Peyer's patch (tissue), 4 donors: ENCODE results near the gene TGFB1I1. TPM values are rescaled to one million over a fixed set of nuclear protein-coding genes. Genes with fewer than 3 reads are reported as not detected.

Experiments used
- DNase-seq, 3 donors: peaks; one replicate each; pipeline ENCODE4 v3.0.0-alpha.2; 2017 to 2019
- H3K27ac ChIP-seq, 4 donors: fragments of 200-600 bp; sonication (generic); one replicate each; pipeline ENCODE4 v1.5.1; 2016 to 2019
- H3K27me3 ChIP-seq, 2 donors: fragments of 200-600 bp; sonication (generic); one replicate each; pipeline ENCODE4 v1.5.1; 2019
- H3K36me3 ChIP-seq, 3 donors: fragments of 200-600 bp; sonication (generic); one replicate each; pipeline ENCODE4 v1.5.1; 2016 to 2019
- H3K4me1 ChIP-seq, 4 donors: fragments of 200-600 bp; sonication (generic); one replicate each; pipeline ENCODE4 v1.5.1; 2016 to 2019
- H3K4me3 ChIP-seq, 4 donors: fragments of 200-600 bp; sonication (generic); 1 replicate in 3 of 4; 2 replicates in 1 of 4; pipeline ENCODE4 v1.5.1; 2016 to 2019; ENCODE audit warnings: mild to moderate bottlenecking in 1 of 4
- H3K9me3 ChIP-seq, 4 donors: fragments of 200-600 bp; sonication (generic); one replicate each; pipeline ENCODE4 v1.5.1; 2016 to 2019; ENCODE audit warnings: mild to moderate bottlenecking in 1 of 4
- CTCF ChIP-seq, 6 experiments: fragments of 450-650 bp in 4 of 6; fragments of 200-600 bp in 2 of 6; sonication (generic) in 1 of 6; IDR thresholded peaks; one replicate each; pipeline ENCODE4 v1.5.1; 2017 to 2019; ENCODE audit warnings: antibody characterized with exemption in 6 of 6, mild to moderate bottlenecking in 3 of 6, moderate library complexity in 1 of 6
- POLR2A ChIP-seq, 2 donors: fragments of 450-650 bp; IDR thresholded peaks; one replicate each; pipeline ENCODE4 v1.5.1; 2017; ENCODE audit warnings: antibody characterized with exemption in 2 of 2, mild to moderate bottlenecking in 2 of 2, moderate library complexity in 2 of 2
- total RNA-seq, 4 donors: library from RNA; depleted of rRNA; stranded (reverse); fragments of >200 nt; gene quantifications; one replicate each; pipeline ENCODE4 v1.1.0, GENCODE V29; 2016

The TGFB1I1 gene
- total RNA-seq, 4 donors from 2014 or later: 6.0 to 45.4 (median 18.2) TPM

- H3K27me3 ChIP-seq: no peaks in the 10 kb centered on the region
- no peaks in the 10 kb centered on the region for H3K4me1 ChIP-seq
- no peaks in the 10 kb centered on the region for H3K36me3 ChIP-seq
- H3K9me3 ChIP-seq: no peaks in the 10 kb centered on the region
- no peak overlapping the region for H3K27ac ChIP-seq
- H3K4me3 ChIP-seq: no peak overlapping the region
- DNase-seq: no peak
- TF ChIP-seq CTCF (IDR thresholded peaks at IDR 0.05) (no peak), POLR2A (IDR thresholded peaks at IDR 0.05) (no peak)
Measured at GRCh38 chr16:31525113-31525512, 53.2 kb downstream of the TGFB1I1 start.

Other genes with a start within 250 kb of the TGFB1I1 start
- 10 to 100 TPM in 1 of 4 donors, 1 to 10 TPM in 2, under 1 TPM in 1; 0.35 to 14.9 (median 7.2) TPM for gene ITGAM, start 212.2 kb upstream of the TGFB1I1 start, total RNA-seq
- 10 to 100 TPM in 1 of 4 donors, 1 to 10 TPM in 1, under 1 TPM in 1, not detected in 1; 0.70 to 18.2 (median 2.5) TPM for gene ITGAX, start 117.0 kb upstream of the TGFB1I1 start, total RNA-seq
- under 1 TPM in 1 of 4 donors, not detected in 3; 0.83 TPM for gene ITGAD, start 78.8 kb upstream of the TGFB1I1 start, total RNA-seq
- not detected for gene COX6A2, start 43.8 kb upstream of the TGFB1I1 start, total RNA-seq
- 1 to 10 TPM in 1 of 4 donors, under 1 TPM in 1, not detected in 2; 0.47 to 1.3 TPM for gene ZNF843, start 29.4 kb upstream of the TGFB1I1 start, total RNA-seq
- gene ARMC5, start 12.7 kb upstream of the TGFB1I1 start, total RNA-seq: 10 to 100 TPM; 12.4 to 20.4 (median 17.6) TPM
- 1 to 10 TPM in 2 of 4 donors, under 1 TPM in 1, not detected in 1; 0.94 to 5.4 (median 2.4) TPM for gene SLC5A2, start 11.0 kb downstream of the TGFB1I1 start, total RNA-seq
- gene RUSF1, start 36.2 kb downstream of the TGFB1I1 start, total RNA-seq: 100 to 1,000 TPM in 3 of 4 donors, 10 to 100 TPM in 1; 65.2 to 124 (median 110) TPM
- not detected for gene AHSP, start 55.7 kb downstream of the TGFB1I1 start, total RNA-seq